GM12878 (cell line): ENCODE data around the gene RAB30. TPM values are rescaled to one million over a fixed set of nuclear protein-coding genes. Genes with fewer than 3 reads are reported as not detected.

Experiments used
- ATAC-seq: fragments of 200-7000 bp; cut with Tn5 transposase; 3 replicates; pipeline ENCODE4 v1.9.1; 2020; ENCODE audit warnings: mild to moderate bottlenecking, moderate library complexity
- BruUV-seq: library from RNA; stranded (reverse); fragments of 400-500 nt; replicated peaks from 2 replicates; lab custom pipeline; 2021; lab: Mats Ljungman, UMichigan
- CTCF ChIA-PET: fragments of 300-600 bp; sonication (Branson Sonifier 250); formaldehyde crosslinking; extraction: SDS; loops from one replicate; lab custom pipeline; 2021; ENCODE audit warnings: inconsistent platforms; lab: Yijun Ruan, JAX
- POLR2A ChIA-PET: fragments of 350-600 bp; formaldehyde crosslinking; extraction: SDS; loops from one replicate; lab custom pipeline; 2021; ENCODE audit warnings: inconsistent platforms; lab: Charles Lee
- RAD21 ChIA-PET: fragments of 300-600 bp; sonication (Branson Sonifier 250); formaldehyde crosslinking; loops from one replicate; lab custom pipeline; 2023; ENCODE audit warnings: antibody characterized with exemption; ENCODE audit not compliant: unreplicated experiment; lab: Charles Lee
- SMC1A ChIA-PET: fragments of 300-600 bp; sonication (Branson Sonifier 250); formaldehyde crosslinking; loops from one replicate; lab custom pipeline; 2023; ENCODE audit not compliant: unreplicated experiment, uncharacterized antibody; lab: Charles Lee
- DNase-seq: peaks from one replicate; pipeline ENCODE4 v3.0.0-alpha.2; 2011; ENCODE audit warnings: low read depth, low spot score
- FAIRE-seq: peaks from 3 replicates; lab custom pipeline; 2011; peaks lifted over from hg19 to GRCh38; lab: Jason Lieb, UNC
- H2AFZ ChIP-seq: 2 replicates; pipeline ENCODE4 v1.6.0; 2011; ENCODE audit warnings: low read depth, low read length, control low read depth; ENCODE audit not compliant: control insufficient read depth
- H3K27ac ChIP-seq: 2 replicates; pipeline ENCODE4 v1.5.1; 2011; ENCODE audit warnings: control low read depth; ENCODE audit not compliant: control insufficient read depth, insufficient read depth
- H3K27me3 ChIP-seq, 2 experiments: replicated peaks in 1 of 2; 2 replicates each; pipeline versions ENCODE4 v1.6.0 to v1.6.1; 2011; ENCODE audit warnings: low read length in 1 of 2; ENCODE audit not compliant: control insufficient read depth in 2 of 2, insufficient read depth in 2 of 2
- H3K36me3 ChIP-seq, 2 experiments: 2 replicates each; pipeline ENCODE4 v1.5.1; 2011; ENCODE audit warnings: low read length in 1 of 2; ENCODE audit not compliant: control insufficient read depth in 2 of 2, insufficient read depth in 2 of 2
- H3K4me1 ChIP-seq: 2 replicates; pipeline ENCODE4 v1.6.1; 2011; ENCODE audit warnings: mild to moderate bottlenecking, low read length, moderate library complexity, mixed read lengths; ENCODE audit not compliant: control insufficient read depth, insufficient read depth
- H3K4me2 ChIP-seq: 2 replicates; pipeline ENCODE4 v1.6.0; 2011; ENCODE audit warnings: control low read depth; ENCODE audit not compliant: control insufficient read depth, insufficient read depth
- H3K4me3 ChIP-seq: fragments of 200-600 bp; sonication (generic); 2 replicates; pipeline ENCODE4 v1.5.1; 2016
- H3K79me2 ChIP-seq: 2 replicates; pipeline ENCODE4 v1.6.0; 2011; ENCODE audit warnings: low read length; ENCODE audit not compliant: control insufficient read depth, insufficient read depth
- H3K9ac ChIP-seq: 2 replicates; pipeline ENCODE4 v1.8.0; 2011; ENCODE audit warnings: low read length, control low read depth, mixed read lengths; ENCODE audit not compliant: control insufficient read depth, insufficient read depth
- H3K9me3 ChIP-seq: replicated peaks from 3 replicates; pipeline ENCODE4 v1.5.1; 2011; ENCODE audit warnings: mild to moderate bottlenecking, low read length; ENCODE audit not compliant: control insufficient read depth, insufficient read depth
- H4K20me1 ChIP-seq: 2 replicates; pipeline ENCODE4 v1.6.0; 2011; ENCODE audit not compliant: control insufficient read depth, insufficient read depth
- DPF2 ChIP-seq: fragments of 450-650 bp; IDR thresholded peaks from 2 replicates; pipeline ENCODE4 v1.6.1; 2017; ENCODE audit warnings: mild to moderate bottlenecking
- FOXM1 ChIP-seq: IDR thresholded peaks from 2 replicates; pipeline ENCODE4 v1.6.1; 2012; ENCODE audit warnings: low read depth, mild to moderate bottlenecking, inconsistent platforms, low read length, moderate library complexity
- HDAC2 ChIP-seq: fragments of 200-600 bp; sonication (generic); IDR thresholded peaks from 2 replicates; pipeline ENCODE4 v1.6.1; 2017
- HDAC6 ChIP-seq: fragments of 200-600 bp; sonication (generic); IDR thresholded peaks from one replicate; pipeline ENCODE4 v1.8.0; 2017; ENCODE audit warnings: antibody characterized with exemption; ENCODE audit not compliant: unreplicated experiment
- IKZF2 ChIP-seq, 2 experiments: fragments of 450-650 bp; IDR thresholded peaks; 2 replicates each; pipeline ENCODE4 v1.6.1; 2017; ENCODE audit warnings: mild to moderate bottlenecking in 2 of 2, moderate library complexity in 2 of 2
- MEF2A ChIP-seq: IDR thresholded peaks from 2 replicates; pipeline ENCODE4 v1.6.1; 2011; ENCODE audit warnings: low read depth, mild to moderate bottlenecking, low read length, moderate library complexity; ENCODE audit not compliant: insufficient read depth
- MTA3 ChIP-seq: IDR thresholded peaks from 2 replicates; pipeline ENCODE4 v1.6.1; 2012; ENCODE audit warnings: low read length, inconsistent platforms, borderline replicate concordance
- SUZ12 ChIP-seq: fragments of 200-600 bp; sonication (generic); IDR thresholded peaks from one replicate; pipeline ENCODE4 v1.6.1; 2018; ENCODE audit warnings: antibody characterized with exemption, mild to moderate bottlenecking; ENCODE audit not compliant: unreplicated experiment
- in situ Hi-C: fragments of 300-500 bp; cut with MboI; formaldehyde crosslinking; loops from 9 replicates; pipeline ENCODE4 v1.14.3; 2018; ENCODE audit warnings: mixed read lengths
- intact Hi-C: fragments of 100-400 bp; cut with micrococcal nuclease; formaldehyde crosslinking; loops from one replicate; pipeline ENCODE4 v1.14.2; 2022; ENCODE audit not compliant: unreplicated experiment
- polyA plus RNA-seq, 11 experiments: library from polyadenylated mRNA; depleted of rRNA in 4 of 11; unstranded in 6 of 11; stranded (reverse) in 5 of 11; fragments of >200 nt; fragmentation: Nextera tagmentation in 4 of 11; fragmentation: Illumina TruSeq in 1 of 11; extraction: Ambion mirVana in 4 of 11; extraction: Trizol in 1 of 11; gene quantifications; 1 replicate in 1 of 11; 2 replicates in 10 of 11; pipeline versions ENCODE4 v1.2.1 to v1.2.3, GENCODE V29; 2011 to 2016; ENCODE audit warnings: inconsistent platforms in 2 of 11, missing spikeins in 2 of 11, low read depth in 1 of 11
- total RNA-seq, 4 experiments: library from RNA; depleted of rRNA in 3 of 4; stranded (reverse); fragments of >200 nt in 3 of 4; fragmentation: Illumina TruSeq in 1 of 4; extraction: Trizol in 1 of 4; gene quantifications; 2 replicates each; pipeline versions ENCODE4 v1.2.1 to v1.2.3, GENCODE V29; 2013 to 2021
- TF ChIP-seq, protein P1 (sequence below): fragments of 450-650 bp; IDR thresholded peaks from 2 replicates; pipeline ENCODE4 v1.6.1; 2017; ENCODE audit warnings: borderline replicate concordance
- TF ChIP-seq, protein P2 (sequence below): fragments of 450-650 bp; formaldehyde crosslinking; IDR thresholded peaks from 2 replicates; pipeline ENCODE4 v1.4.0; 2020; ENCODE audit warnings: mild to moderate bottlenecking, moderate library complexity

The RAB30 gene
- total and polyA plus RNA-seq, 10 of the 15 experiments (the other 5 are each of a cell fraction or from before 2014, with no cell fraction given), result 9.8 to 26.7 (median 19.2) TPM

DNA sequence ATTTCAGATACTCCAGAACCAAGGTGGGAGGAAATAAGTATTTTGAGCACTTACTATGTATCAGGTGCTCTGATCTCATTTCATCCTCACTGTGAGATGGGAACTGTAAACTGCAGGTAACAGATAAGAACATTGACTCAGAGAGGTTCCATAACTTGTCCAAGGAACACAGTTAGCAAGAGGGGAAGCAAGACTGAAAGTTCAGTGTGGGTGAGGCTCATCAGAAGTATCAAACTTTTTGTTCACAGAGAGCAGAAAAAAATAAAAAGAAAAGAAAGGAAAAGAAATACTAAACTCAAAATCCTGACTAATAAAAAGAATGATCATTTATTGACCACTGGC is 37.1 kb downstream of the RAB30 start:
- H3K4me2 ChIP-seq, result peak overlapping the region; percentile 36; the same call in 1 of the 2 replicates
- H3K79me2 ChIP-seq, result peaks cover 11% of the 10 kb centered on the region

More for the DNA sequence above, 37.1 kb downstream of the RAB30 start:
- no peaks in the 10 kb centered on the region; the same call in 2 of the 3 replicates for H3K9me3 ChIP-seq
- DNase-seq, result no peak
- H3K9ac ChIP-seq, result no peak overlapping the region
- no peaks in the 10 kb centered on the region; the same call in 1 of the 2 replicates for H4K20me1 ChIP-seq
- no peak overlapping the region for H3K27ac ChIP-seq
- no TSS peak for BruUV-seq
- no peak for FAIRE-seq
- no peaks in the 10 kb centered on the region for H3K36me3 ChIP-seq
- SMC1A ChIA-PET, result interaction anchor here (0.8 to 6.9 kb wide), 22 partner anchors 9 to 218 kb away, joined by 3 to 61 read pairs (median 4); no protein-coding TSS in a partner anchor
- H2AFZ ChIP-seq, result no peak overlapping the region
- peak; percentile 60 for ATAC-seq
- POLR2A ChIA-PET, result interaction anchor here (0.6 to 4.3 kb wide), 13 partner anchors 9 to 122 kb away, joined by 3 to 21 read pairs (median 4); no protein-coding TSS in a partner anchor
- intact Hi-C loops, result no loop called here
- CTCF ChIA-PET, result interaction anchor here (0.8 to 4.2 kb wide), 9 partner anchors 10 to 167 kb away, joined by 3 to 25 read pairs (median 3); partner anchors contain the start of genes DDIAS and RAB30
- no peaks in the 10 kb centered on the region for H3K27me3 ChIP-seq
- in situ Hi-C loops, result no loop called here
- H3K4me3 ChIP-seq, result no peak overlapping the region
- RAD21 ChIA-PET, result interaction anchor here (0.7 to 4.7 kb wide), 14 partner anchors 11 to 133 kb away, joined by 3 to 24 read pairs (median 4); partner anchors contain the start of genes DDIAS, PCF11 and RAB30
- peaks cover 21% of the 10 kb centered on the region for H3K4me1 ChIP-seq
- TF ChIP-seq MEF2A (no peak), SUZ12 (no peak), FOXM1 (no peak), MTA3 (no peak), HDAC6 (no peak), DPF2 (no peak), IKZF2 (IDR thresholded peaks at IDR 0.05) (no peak), HDAC2 (no peak)
- TF ChIP-seq, protein P1, sequence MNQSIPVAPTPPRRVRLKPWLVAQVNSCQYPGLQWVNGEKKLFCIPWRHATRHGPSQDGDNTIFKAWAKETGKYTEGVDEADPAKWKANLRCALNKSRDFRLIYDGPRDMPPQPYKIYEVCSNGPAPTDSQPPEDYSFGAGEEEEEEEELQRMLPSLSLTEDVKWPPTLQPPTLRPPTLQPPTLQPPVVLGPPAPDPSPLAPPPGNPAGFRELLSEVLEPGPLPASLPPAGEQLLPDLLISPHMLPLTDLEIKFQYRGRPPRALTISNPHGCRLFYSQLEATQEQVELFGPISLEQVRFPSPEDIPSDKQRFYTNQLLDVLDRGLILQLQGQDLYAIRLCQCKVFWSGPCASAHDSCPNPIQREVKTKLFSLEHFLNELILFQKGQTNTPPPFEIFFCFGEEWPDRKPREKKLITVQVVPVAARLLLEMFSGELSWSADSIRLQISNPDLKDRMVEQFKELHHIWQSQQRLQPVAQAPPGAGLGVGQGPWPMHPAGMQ, result no peak
- TF ChIP-seq, protein P2, sequence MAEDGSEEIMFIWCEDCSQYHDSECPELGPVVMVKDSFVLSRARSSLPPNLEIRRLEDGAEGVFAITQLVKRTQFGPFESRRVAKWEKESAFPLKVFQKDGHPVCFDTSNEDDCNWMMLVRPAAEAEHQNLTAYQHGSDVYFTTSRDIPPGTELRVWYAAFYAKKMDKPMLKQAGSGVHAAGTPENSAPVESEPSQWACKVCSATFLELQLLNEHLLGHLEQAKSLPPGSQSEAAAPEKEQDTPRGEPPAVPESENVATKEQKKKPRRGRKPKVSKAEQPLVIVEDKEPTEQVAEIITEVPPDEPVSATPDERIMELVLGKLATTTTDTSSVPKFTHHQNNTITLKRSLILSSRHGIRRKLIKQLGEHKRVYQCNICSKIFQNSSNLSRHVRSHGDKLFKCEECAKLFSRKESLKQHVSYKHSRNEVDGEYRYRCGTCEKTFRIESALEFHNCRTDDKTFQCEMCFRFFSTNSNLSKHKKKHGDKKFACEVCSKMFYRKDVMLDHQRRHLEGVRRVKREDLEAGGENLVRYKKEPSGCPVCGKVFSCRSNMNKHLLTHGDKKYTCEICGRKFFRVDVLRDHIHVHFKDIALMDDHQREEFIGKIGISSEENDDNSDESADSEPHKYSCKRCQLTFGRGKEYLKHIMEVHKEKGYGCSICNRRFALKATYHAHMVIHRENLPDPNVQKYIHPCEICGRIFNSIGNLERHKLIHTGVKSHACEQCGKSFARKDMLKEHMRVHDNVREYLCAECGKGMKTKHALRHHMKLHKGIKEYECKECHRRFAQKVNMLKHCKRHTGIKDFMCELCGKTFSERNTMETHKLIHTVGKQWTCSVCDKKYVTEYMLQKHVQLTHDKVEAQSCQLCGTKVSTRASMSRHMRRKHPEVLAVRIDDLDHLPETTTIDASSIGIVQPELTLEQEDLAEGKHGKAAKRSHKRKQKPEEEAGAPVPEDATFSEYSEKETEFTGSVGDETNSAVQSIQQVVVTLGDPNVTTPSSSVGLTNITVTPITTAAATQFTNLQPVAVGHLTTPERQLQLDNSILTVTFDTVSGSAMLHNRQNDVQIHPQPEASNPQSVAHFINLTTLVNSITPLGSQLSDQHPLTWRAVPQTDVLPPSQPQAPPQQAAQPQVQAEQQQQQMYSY, result no peak
